GM12864 (cell line): Measurements from ENCODE around the gene INPP4B.

Source experiments
- DNase-seq: peaks from one replicate; pipeline ENCODE4 v3.0.0-alpha.2; 2011; ENCODE audit warnings: low read depth
- H3K4me3 ChIP-seq: 2 replicates; pipeline ENCODE4 v1.5.1; 2011; ENCODE audit warnings: mild to moderate bottlenecking, low read depth, low read length, control low read depth
- CTCF ChIP-seq: IDR thresholded peaks from 2 replicates; pipeline ENCODE4 v1.5.1; 2011; ENCODE audit warnings: low read depth, mild to moderate bottlenecking, moderate library complexity, low read length, control low read depth, inconsistent platforms; ENCODE audit errors: missing control alignments

The INPP4B gene

GRCh38 chr4:142164767-142165500, 681.2 kb downstream of the INPP4B start:
- no peak for DNase-seq
- TF ChIP-seq CTCF = no peak
- H3K4me3 ChIP-seq = no peak overlapping the region

- no peak for DNase-seq
- H3K4me3 ChIP-seq = no peak overlapping the region
- TF ChIP-seq CTCF = no peak
These were observed 685.0 kb downstream of the INPP4B start for GRCh38 chr4:142161086-142161485.

GRCh38 chr4:142160509-142160908, 685.6 kb downstream of the INPP4B start:
- TF ChIP-seq CTCF = no peak
- no peak overlapping the region for H3K4me3 ChIP-seq
- no peak for DNase-seq

- no peak for DNase-seq
- TF ChIP-seq CTCF = no peak
- no peak overlapping the region for H3K4me3 ChIP-seq
These were observed 687.1 kb downstream of the INPP4B start for GRCh38 chr4:142158980-142159379.

GRCh38 chr4:142156256-142156655, 689.8 kb downstream of the INPP4B start:
- no peak for TF ChIP-seq CTCF
- H3K4me3 ChIP-seq = no peak overlapping the region
- no peak for DNase-seq

GRCh38 chr4:142155347-142155746, 690.8 kb downstream of the INPP4B start:
- DNase-seq = no peak
- no peak overlapping the region for H3K4me3 ChIP-seq
- TF ChIP-seq CTCF = no peak

- no peak for DNase-seq
- H3K4me3 ChIP-seq = no peak overlapping the region
- TF ChIP-seq CTCF = no peak
These were observed 695.6 kb downstream of the INPP4B start for GRCh38 chr4:142150483-142150882.
